GM13976 (cell line): ENCODE results near the gene ZMIZ1.

ENCODE experiments used
- DNase-seq: peaks from one replicate; pipeline ENCODE4 v3.0.0; 2012; ENCODE audit warnings: low spot score
- in situ Hi-C: fragments of 300-500 bp; cut with MboI; formaldehyde crosslinking; loops from one replicate; pipeline ENCODE4 v1.12.0; 2022; ENCODE audit warnings: low sequenced_read_pairs, mixed read lengths, inconsistent platforms; ENCODE audit not compliant: unreplicated experiment
- TF ChIP-seq, protein P1 (sequence below): IDR thresholded peaks from 2 replicates; pipeline ENCODE4 v1.5.1; 2012; ENCODE audit warnings: borderline replicate concordance, mild to moderate bottlenecking; ENCODE audit not compliant: insufficient read depth; ENCODE audit errors: extremely low read depth, missing control alignments, control extremely low read depth

Gene ZMIZ1

GRCh38 chr10:79319115-79319771 lies 250.5 kb downstream of the ZMIZ1 start:
- TF ChIP-seq, protein P1, sequence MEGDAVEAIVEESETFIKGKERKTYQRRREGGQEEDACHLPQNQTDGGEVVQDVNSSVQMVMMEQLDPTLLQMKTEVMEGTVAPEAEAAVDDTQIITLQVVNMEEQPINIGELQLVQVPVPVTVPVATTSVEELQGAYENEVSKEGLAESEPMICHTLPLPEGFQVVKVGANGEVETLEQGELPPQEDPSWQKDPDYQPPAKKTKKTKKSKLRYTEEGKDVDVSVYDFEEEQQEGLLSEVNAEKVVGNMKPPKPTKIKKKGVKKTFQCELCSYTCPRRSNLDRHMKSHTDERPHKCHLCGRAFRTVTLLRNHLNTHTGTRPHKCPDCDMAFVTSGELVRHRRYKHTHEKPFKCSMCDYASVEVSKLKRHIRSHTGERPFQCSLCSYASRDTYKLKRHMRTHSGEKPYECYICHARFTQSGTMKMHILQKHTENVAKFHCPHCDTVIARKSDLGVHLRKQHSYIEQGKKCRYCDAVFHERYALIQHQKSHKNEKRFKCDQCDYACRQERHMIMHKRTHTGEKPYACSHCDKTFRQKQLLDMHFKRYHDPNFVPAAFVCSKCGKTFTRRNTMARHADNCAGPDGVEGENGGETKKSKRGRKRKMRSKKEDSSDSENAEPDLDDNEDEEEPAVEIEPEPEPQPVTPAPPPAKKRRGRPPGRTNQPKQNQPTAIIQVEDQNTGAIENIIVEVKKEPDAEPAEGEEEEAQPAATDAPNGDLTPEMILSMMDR: no peak
- in situ Hi-C loops: no loop called here
- no peak for DNase-seq

DNA sequence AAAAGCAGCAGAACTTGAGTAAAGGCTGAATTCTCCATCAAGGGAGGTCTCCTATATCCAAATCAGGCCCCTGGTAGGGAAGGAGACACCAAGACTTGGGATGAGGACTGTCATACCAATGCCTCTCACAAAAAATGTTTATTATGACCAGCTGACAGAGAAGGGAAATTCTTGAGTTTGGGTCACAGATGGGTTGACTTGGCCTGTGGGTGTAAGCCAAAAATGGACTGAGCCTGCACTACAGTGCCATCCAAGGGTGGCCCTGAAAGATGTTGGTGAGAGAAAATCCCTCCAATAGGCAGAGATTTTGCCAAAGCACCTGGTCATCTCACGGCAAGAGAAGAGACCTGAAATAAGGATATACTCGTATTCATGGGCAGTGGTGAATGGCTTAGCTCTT lies 251.6 kb downstream of the ZMIZ1 start:
- DNase-seq: no peak
- in situ Hi-C loops: no loop called here
- TF ChIP-seq, protein P1: no peak

DNA sequence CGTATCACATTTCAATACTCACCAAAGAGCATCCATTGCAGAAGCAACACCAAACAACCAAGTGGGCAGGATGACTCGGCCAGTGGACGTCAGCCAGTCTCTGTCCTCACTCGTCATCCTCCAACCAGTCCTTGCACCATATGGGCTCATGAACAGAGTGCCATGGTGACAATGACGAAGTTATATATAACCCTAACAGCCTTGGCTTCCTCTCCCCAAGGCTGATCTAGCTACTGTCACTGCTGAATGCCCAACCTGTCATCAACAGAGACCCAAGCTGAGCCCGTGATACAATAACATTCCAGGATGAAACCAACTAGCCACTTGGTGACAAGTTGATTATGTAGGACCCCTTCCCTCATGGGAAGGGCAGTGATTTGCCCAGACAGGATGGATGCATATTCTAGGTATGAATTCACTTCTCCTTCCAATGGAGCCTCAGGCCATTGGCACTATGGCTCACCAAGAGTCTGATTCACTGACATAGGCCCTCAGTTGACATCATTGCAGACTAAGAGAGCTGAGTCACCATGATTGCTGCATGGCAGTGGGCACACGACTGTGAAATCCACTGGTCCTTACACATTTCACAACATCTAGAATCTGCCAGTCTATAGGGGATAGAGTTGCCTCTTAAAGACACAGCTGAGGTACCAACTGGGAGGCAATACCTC lies 252.2 kb downstream of the ZMIZ1 start:
- TF ChIP-seq, protein P1: no peak
- in situ Hi-C loops: no loop called here
- no peak for DNase-seq

GRCh38 chr10:79321494-79321882 lies 252.7 kb downstream of the ZMIZ1 start:
- in situ Hi-C loops: no loop called here
- DNase-seq: no peak
- TF ChIP-seq, protein P1: no peak

GRCh38 chr10:79321951-79322350 lies 253.2 kb downstream of the ZMIZ1 start:
- DNase-seq: no peak
- in situ Hi-C loops: no loop called here
- TF ChIP-seq, protein P1: no peak

DNA sequence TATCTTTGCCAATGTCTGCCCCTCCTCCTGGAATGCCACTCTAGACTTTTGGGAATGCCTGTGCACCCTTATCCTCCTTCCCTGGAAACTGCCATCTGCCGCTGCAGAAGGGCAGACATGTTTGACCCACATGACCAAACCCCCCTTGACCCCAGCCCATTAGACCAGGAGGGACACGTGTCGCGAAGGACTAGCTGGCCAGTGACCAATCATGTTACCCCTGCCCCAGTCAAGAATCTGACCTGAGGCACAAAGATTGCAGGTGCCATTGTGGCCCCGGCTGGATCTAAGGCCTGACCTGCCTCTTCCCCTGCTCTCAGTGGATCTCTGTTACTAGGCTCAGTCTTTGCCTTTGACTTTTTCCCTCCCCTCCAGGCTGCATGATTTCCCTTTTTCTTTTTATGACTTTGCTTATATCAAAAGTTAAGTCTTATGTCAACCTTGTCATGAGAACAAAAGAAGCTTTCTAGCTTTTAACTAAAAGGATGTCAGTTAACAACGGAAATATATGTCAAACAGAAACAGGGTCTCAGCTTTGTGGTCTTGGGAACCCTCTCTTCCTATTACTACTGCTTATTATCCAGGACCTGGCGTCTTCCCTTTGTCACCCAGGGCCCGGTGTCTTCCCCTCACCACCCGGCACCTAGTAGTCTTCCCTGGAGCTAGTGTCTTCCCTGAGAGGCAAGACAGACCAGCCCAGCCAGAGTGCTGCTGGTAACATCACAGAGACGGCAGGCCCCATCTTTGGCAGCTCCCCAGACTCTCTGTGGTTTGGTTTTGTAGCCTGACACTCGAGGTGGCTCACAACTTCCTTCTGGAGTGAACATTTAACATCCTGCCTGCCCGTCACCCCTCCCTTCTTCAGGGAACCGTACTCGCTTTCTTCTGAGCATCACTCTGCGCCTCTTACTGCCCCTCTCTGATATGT lies 254.1 kb downstream of the ZMIZ1 start:
- TF ChIP-seq, protein P1: no peak
- peak; percentile 41 for DNase-seq
- in situ Hi-C loops: no loop called here
